ENCODE measurements around the gene FARSA.

- TF ChIP-seq EZH2 (IDR thresholded peaks at IDR 0.05; ENCODE audit: insufficient read depth, poor library complexity, severe bottlenecking) = no peak
- no peak for TF ChIP-seq EZH2phosphoT487 (IDR thresholded peaks at IDR 0.05; ENCODE audit: insufficient read depth, low read depth)
Measured at GRCh38 chr19:12884627-12884925, 48.9 kb downstream of the FARSA start.

Data from GM23248 (cell line).